CD4-positive, alpha-beta T cell treated with Interleukin-12 subunit alpha and Interleukin-12 subunit beta, for 1 hour (primary cell): ENCODE results near the gene TBCEL.
A peak's percentile ranks its signal among the peaks of the same experiment; 100 is the strongest.
"Not testable (repeated sequence)": the region's sequence is repeated elsewhere in the genome, so short reads cannot be mapped to it uniquely, and the experiment has no call there.

ENCODE experiments used
- DNase-seq: peaks from one replicate; pipeline ENCODE4 v3.0.0-alpha.2; 2020

TBCEL gene

DNA sequence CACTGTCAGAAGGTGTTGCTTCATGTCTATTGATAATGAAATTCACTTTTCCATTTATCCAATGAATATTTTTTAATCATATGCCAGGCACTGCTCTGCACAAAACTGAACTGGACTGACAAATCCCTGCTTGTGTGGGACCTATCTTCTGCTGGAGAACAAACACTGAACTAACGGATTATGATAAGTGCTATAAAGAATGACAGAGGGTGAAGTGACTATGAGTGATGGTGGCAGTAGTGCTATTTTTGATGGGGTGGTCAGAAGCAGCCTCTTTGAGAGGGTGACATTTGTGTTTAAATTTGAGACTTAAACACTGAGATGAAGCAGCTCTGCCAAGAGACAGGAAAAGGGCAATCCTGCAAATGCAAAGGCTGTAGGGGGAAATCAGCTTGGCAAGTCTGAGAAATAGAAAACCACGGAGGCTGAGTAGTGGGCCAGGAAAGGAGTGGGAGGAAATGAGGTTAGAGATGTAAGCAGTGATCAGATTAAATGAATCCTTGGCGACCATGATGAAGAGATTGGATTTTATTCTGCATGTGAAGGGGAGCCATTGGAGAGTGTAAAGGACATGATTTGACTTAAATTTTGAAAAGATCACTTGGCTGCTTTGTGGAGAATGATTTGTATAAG lies 6.0 kb downstream of the TBCEL start:
- no peak for DNase-seq

DNA sequence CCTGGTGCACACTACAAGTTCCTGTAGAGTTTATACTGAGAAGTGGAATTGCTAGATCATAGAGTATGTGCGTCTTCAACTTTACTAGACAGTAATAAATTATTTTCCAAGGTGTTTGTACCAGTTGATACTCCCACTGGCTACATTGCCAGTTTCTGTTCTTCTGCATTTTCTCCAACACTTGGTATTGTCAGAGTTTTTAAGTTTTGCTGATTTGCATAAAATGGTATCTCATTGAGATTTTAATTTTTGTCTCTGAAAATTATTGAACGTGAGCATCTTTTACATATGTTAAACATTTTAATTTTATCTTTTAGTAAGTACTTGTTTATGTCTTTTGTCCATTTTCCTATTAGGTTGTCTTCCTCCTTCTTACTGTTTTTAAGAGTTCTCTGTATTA lies 7.3 kb downstream of the TBCEL start:
- DNase-seq: no peak

DNA sequence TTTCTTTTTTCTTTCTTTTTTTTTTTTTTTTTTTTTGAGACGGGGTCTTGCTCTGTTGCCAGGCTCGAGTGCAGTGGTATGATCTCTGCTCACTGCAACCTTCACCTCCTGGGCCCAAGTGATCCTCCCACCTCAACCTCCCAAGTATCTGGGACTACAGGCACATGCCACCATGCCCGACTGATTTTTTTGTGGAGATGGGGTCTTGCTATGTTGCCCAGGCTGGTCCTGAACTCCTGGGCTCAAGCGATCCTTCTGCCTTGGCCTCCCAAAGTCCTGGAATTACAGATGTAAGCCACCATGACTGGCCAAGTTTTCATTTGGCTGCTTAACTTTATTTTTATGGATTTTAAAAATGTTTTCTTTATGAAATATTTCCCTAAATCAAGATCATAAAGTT lies 7.7 kb downstream of the TBCEL start:
- not testable (repeated sequence) for DNase-seq

DNA sequence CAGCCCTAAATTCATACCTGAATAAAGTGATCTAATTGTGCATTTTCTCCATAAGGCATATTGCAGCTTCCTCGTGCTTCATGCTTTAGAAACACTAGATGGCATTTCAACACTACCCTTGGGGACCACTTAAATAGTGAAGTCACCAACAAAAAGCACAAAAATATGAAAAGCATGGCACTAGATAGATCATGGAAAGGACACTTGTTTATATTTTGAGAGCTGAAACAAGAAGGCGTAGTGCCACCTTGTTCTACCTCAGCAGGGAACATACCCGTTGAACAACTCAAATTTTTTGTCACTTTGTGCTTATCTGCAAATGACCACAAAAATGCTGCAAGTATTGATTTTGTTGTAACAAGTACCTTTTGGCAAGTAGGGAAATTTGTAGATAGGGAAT lies 8.6 kb downstream of the TBCEL start:
- DNase-seq: no peak

DNA sequence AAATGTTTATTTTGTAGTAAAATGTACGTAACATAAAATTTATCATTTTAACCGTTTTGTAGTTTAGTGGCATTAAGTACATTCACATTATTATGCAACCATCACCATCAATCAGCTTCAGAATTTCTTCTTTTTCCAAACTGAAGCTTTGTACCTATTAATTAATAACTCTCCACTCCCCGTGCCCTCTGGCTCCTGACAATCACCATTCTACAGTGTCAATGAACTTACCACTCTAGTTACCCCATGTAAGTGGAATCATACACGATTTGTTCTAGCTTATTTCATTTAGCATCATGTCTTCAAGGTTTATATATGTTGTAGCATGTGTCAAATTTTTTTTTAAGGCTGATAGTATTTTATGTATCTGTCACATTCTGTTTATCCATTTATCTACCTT lies 9.7 kb downstream of the TBCEL start:
- no peak for DNase-seq

DNA sequence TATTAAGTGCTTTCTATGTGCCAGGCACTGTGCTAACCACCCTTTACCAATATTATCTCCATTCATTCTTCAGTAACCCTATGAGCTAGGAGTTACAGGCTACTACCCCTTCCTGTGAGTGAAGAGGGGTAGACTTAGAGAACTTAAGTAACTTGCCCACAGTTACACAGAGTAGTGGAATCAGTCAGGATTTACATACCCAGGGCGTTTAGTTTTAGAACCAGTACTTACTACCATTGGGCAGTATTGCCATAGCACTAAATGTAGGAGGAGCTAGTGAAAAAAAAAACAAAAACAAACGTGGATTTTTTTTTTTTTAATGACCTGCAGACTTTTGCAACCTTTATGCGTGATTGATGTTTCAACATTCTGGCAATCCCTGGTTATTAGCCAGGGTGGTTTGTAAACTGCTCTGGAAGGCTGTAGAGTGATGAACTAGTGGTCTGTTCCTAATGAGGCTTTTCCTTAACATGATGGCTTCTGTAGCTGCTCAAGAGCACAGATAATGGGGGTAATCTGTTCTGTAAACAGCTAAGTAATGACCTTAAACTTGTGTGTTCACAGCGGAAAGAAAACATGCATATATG lies 11.4 kb downstream of the TBCEL start:
- DNase-seq: no peak

DNA sequence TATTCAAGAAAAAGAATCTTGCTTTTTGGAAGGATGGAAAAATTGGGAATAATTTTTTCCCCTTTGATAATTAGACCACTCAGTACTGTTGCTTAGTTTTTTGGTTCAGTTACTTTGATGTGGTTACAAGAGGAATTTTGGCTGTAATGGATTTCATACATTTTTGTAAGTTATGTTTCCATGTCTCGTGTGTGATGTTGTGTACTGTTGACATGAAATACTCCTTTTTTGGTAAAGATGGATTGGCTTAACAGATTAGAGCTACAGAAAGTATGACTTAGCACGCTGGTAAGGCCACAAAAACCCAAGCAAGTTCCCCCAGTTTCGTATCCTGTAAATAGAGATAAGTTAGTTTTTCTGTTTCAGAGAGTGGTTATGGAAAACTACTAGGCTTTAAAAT lies 11.9 kb downstream of the TBCEL start:
- DNase-seq: no peak

DNA sequence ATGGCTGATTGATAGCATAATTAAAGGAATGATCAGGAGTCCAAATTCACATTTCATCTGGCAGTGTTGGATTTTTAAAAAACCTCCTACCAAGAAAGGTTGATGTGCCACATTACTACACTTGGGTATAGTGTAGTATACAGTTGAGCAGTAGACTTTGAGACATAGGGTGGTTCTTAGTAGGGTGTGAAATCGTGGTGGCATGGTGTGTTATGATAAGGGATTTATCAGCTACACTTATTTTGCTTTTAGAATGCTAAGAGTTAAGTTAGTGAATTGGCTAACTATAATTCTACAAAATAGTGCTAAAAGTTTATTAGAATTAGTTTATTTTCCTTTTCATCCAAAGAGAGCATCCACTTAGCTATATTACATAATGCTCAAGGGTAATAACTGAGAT lies 13.1 kb downstream of the TBCEL start:
- no peak for DNase-seq

DNA sequence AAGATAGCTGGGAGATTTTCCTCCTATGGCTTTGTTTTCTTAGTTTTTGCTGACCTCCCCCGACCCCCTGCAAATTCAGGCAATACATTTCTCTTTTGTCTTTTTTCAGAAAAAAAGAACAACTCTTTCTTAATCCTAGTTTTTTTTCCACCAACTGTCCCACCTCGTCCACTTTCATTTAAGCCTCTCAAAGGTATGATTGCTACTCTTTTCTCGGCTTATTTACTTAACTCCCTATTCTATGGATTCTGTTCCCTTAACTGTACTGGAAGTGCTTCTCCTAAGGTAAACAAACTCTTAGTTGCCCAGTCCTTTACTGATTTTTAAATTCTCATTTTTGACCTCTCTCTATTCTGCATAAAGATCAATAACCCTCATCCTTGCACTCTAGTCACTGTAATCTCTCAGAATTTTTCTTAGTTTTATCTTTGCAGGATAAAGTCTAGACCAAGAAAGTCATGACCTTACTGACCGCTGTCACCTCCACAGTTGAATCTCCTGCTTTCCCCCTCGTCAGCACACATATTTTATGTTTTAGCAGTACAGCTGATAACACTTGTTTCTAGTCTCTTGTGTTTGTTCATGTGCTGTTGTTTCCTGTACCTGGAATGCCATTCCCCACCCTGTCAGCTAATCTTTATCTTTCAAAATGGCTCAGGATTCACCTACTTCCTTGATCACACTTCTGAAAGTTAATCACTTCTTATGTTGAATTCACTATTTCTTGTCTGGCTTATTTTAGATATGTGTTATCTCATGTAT lies 14.9 kb downstream of the TBCEL start:
- no peak for DNase-seq

DNA sequence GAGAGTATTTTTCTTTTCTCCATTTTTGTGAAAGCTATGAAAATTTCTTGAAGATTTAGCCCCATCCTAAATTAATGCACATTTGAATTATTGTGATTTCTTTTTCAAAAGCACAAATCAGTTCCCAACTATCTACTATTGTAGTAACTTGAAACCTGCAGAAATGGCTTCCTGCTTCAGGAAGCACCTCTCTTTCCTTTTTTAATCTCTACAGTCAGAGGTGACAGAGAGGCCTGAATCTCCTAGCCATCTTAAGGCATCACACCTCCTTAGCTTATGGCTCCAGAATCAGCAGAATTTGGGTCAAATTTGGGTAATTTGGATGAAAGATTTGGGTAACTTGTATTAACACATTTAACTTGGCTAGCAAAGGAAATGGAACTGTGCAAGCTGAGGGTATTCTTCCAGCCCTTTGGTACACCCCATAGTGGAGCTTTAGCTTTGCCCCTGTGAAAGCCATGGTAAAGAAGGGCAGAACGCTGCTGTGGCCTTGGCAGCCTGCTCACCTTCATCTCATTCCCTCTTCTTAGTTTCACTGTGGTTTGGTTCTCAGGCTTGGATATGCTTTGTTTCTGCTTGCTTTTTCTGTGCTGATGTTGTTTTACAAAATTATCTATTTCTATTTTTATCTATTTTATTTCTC lies 16.2 kb downstream of the TBCEL start:
- DNase-seq: no peak

DNA sequence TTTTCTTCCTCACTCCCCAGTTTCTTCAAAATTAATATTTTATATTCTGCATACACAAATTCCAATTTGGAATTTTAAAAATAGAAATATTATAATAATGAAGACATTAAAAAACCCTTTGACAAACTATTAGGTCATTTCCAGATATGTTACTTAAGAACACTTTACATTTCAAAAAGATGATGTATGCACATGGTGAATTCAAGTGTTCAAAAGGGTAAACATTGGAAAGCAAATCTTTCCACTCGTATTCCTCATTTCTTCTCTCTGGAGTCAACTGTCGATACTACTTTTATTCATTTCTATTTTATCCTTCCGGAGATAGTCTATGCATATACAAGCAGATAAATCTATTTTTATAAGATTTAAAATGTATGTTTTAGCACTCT lies 16.7 kb downstream of the TBCEL start:
- no peak for DNase-seq

DNA sequence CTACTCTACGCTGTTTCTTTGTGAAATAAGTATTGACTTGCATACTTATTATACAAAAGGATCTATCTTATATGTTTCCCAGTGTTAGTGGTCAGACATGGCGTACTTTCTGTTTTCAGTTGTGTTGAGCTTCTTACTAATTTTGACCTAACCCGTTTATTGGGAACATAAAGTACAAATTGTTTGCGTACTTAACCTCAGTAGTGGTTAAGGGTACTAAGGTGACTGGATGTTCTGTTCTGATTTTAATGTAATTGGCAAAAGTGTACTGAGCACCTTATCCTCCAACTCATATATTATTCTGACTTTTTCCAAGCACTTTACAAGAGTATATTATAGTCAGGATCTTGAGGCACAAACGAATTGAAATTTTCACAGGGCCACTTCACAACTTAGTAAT lies 17.2 kb downstream of the TBCEL start:
- no peak for DNase-seq

DNA sequence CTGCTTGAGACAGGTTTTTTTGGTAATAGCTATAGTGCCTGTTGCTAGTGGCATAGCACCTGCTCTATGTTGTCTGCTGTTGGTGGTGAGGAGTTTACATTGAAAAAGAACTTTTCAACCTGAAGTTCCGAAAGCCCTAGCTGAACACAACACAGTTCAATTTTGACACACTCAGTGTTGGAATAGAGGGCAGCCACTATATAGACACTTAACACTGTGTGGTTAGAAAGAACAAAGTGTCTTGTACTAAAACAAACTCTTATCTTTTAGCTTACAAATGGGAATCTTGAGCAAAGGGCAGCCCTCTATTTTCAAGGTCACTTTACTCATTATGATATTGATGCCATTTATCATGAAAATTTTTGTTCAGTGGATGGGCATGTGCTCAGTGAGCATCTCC lies 18.4 kb downstream of the TBCEL start:
- no peak for DNase-seq

DNA sequence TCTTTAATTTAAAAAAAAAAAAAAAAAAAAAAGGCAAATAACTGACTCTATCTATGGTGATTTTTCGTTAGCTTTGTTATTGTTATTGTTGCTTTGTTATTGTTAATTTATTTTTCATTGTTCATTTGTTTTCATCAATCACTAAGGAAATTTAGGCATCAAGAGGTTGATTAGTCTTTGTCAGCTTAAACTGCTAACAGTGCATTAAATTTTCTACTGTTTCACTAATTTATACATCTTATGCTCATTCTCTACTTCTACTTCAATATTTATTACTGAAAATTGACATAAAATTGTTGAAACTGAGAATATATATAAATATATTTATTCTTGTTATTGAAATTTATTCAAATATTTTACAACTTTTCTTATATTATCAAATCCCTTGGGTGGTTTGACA lies 24.0 kb downstream of the TBCEL start:
- no peak for DNase-seq

DNA sequence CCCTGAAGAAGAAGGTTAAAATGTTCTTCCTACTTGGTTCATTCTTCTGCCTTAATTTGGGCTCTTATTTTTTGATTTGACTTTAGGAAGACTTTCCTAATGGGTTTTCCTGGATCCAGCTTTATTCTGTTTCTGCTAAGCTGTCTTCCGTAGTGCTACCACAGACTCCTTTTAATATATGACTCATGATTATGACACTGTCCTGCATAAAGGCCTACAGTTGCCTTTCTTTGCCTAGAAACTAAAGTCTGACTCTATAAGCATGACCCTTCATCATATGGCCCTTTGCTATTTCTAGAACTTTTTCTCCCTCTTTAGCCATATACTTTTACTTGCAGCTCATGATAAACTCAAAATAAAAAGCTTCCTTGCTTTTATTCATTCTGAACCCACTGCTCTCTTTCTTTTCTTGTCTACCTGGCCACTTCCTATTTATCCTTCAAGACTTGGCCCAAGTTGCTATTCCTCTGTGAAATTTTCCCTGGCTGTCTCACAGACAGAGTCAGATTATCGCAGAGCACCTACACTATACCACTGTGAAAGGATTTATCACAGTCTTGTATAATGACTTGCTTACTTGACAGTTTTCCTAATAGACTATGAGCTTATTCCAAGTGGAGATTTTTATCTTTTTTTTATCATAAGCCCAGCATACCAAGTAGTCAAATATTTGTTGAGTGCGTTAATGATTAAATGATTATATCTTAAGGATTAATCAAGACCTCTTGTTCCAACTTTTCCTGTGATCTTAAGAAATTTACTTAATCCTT lies 24.7 kb downstream of the TBCEL start:
- DNase-seq: no peak

DNA sequence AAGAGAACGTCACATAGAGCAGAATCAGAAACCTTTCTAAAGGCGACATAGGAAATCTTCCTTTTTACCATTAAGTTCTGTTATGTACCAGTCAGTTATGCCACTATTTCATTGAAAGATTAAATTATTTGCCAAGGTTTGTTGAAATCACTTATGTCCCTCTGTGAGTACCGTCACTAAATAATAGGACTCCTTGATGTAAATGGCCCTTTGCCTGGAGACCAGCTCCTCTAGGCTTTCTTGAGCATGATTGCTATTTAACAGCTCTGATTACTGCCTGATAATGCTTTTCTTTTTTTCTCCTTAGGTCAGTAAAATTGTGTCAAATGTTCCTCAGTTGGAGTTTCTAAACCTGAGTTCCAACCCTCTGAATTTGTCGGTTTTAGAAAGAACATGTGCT lies 29.3 kb downstream of the TBCEL start:
- DNase-seq: no peak

DNA sequence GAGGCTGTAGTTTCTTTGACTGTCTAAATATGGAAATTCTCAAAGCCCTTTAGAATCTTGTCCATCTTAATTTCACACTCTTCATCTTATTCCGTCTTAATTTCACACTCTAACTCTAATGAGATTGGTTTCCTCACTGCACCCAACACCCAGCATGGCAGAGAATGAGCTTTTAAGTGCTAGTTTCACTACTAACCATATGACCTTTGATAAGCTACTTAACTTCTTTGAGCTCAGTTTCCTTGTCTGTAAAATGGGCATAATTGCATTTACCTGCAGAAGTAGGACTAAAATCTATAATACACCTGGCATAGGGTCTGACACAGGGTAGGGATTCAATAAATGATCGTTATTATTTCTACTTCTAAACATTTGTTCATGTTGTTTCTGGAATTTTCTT lies 30.4 kb downstream of the TBCEL start:
- no peak for DNase-seq

DNA sequence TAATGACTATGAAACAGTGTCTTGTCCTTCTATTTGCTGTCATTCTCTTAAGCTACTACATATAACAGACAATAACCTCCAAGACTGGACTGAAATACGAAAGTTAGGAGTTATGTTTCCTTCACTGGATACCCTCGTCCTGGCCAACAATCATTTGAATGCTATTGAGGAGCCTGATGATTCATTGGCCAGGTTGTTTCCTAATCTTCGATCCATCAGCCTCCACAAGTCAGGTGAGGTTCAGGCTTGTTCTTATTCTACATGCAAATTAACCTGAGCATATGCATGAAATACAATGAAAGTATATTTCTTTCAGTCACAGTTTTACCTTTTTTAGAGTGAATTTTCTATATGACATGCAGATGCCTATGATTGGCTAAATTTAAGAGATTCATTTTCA lies 31.2 kb downstream of the TBCEL start:
- no peak for DNase-seq

DNA sequence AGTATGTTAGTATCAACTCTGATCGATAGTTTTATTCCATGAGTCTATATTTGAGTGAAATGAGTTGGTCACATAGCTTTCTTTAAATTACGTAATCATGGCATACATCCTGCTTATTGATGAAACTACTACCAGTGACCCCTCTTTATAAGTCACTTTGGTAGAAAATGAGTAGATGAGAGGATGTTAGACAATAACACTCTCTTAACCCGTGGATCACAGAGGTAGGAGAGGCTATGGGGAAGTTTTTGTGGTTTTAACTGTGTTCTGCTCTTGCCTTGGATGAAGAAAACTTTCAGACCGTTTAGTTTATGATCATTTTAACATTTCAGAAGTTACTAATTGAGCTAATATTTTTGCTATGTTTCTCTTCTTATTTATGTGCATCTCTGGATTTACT lies 34.0 kb downstream of the TBCEL start:
- no peak for DNase-seq

DNA sequence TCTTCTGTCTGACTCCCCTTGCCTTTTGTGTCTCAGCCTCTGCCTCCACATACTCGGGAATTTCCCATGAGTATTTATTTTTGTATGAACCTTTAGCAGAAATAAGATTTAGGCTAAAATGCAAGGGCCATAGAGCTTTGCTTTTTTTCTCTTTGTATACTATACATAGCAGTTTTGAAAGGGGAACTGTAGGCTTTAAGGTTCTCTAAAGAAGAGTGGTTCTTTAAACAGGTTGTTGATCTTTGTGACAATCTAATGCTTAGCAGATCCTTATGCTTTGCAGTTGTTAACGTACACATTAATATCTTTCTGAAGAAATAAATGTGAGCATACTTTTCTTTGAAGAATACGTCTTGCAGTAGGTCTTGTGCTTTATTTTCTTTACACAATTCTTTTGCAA lies 35.0 kb downstream of the TBCEL start:
- DNase-seq: no peak

DNA sequence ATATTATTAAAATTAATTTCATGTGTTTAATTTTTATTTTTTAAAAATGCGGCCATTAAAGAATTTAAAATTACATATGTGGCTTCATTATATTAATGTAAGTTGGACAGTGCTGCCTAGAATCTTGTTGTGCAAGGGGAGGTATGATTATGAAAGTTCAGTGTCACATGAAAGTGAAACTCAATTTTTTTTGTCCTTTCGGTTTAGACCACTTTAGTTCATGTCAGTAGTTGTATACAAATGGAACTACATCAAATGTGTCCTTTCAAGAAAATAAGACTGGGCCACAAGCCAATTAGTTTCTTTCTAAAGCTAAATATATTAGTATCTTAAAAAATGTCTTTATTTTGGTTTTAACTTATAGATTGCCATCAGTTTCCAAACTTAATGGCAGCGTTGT lies 35.7 kb downstream of the TBCEL start:
- peak; percentile 9 for DNase-seq

DNA sequence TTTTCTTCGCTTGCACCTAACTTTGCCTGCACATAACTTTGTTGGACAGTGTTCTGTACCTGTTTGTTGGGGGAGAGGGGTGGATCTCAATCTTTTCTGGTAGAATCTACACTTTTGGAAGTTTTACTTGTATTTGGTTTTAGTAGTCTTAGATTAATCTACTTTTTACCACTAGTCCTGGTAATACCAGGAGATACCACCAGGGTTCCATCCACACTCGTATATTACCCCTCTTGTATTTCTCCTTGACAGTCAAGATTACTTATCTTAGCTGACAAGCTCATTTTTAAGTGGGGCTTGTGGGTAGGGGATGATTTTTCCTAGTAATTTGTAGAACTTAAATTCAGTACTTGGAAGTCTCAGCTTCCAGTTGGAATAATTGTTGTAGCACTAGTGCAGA lies 39.8 kb downstream of the TBCEL start:
- DNase-seq: no peak

DNA sequence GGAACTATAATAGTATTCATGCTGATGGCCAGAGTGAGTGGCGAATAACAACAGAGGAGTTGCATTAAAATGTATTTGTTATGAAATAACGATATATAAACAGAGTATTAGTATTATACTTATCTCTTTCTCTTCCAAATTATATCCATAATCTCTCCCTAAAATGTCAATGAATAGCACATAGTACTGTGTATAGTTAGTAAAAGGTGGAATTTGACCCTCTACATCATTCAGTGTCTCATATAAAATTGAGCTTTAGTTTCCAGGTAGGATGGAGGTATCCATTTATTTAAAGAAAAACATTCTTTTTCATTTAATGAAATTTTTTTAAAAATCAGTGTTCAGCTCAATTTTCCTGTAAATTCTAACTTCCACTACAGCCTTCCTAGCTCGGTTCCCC lies 42.7 kb downstream of the TBCEL start:
- no peak for DNase-seq
